SKM-1 treated with dmso at 0.1 percent for 144 hours (cell line): ENCODE results near the gene RALGAPB.
"Not testable (repeated sequence)": the region's sequence is repeated elsewhere in the genome, so short reads cannot be mapped to it uniquely, and the experiment has no call there.

ENCODE experiments used
- DNase-seq: peaks from one replicate; lab custom pipeline; 2025; ENCODE audit not compliant: unreplicated experiment; lab: John Stamatoyannopoulos, UW

RALGAPB gene

GRCh38 chr20:38581013-38581412 lies 108.4 kb downstream of the RALGAPB start, which contains the start of gene ADIG:
TSS of gene ADIG (plus strand) at chr20:38581197. CDS start at chr20:38581251, 54 bp downstream.
- no peak for DNase-seq

- DNase-seq: no peak
Measured at GRCh38 chr20:38581830-38582358, 109.3 kb downstream of the RALGAPB start.

- DNase-seq: no peak
Measured at GRCh38 chr20:38583306-38583705, 110.7 kb downstream of the RALGAPB start.

- no peak for DNase-seq
Measured at GRCh38 chr20:38584099-38584763, 111.6 kb downstream of the RALGAPB start.

GRCh38 chr20:38585404-38586180 lies 112.9 kb downstream of the RALGAPB start:
- no peak for DNase-seq

GRCh38 chr20:38586181-38586525 lies 113.5 kb downstream of the RALGAPB start:
- DNase-seq: no peak

- DNase-seq: no peak
Measured at GRCh38 chr20:38588303-38588702, 115.7 kb downstream of the RALGAPB start.

GRCh38 chr20:38589351-38589750 lies 116.7 kb downstream of the RALGAPB start:
- DNase-seq: no peak

- DNase-seq: no peak
Measured at GRCh38 chr20:38589967-38590675, 117.5 kb downstream of the RALGAPB start.

- DNase-seq: no peak
Measured at GRCh38 chr20:38590676-38591473, 118.2 kb downstream of the RALGAPB start.

GRCh38 chr20:38591474-38592410 lies 119.1 kb downstream of the RALGAPB start:
- no peak for DNase-seq

GRCh38 chr20:38592411-38592790 lies 119.8 kb downstream of the RALGAPB start:
- not testable (repeated sequence) for DNase-seq

GRCh38 chr20:38594281-38594680 lies 121.6 kb downstream of the RALGAPB start:
- not testable (repeated sequence) for DNase-seq

- not testable (repeated sequence) for DNase-seq
Measured at GRCh38 chr20:38595886-38596285, 123.2 kb downstream of the RALGAPB start.

- no peak for DNase-seq
Measured at GRCh38 chr20:38599410-38599882, 126.8 kb downstream of the RALGAPB start.

- DNase-seq: no peak
Measured at GRCh38 chr20:38600057-38600456, 127.4 kb downstream of the RALGAPB start.

GRCh38 chr20:38601216-38602184 lies 128.9 kb downstream of the RALGAPB start, which contains the start of gene ARHGAP40:
TSS of gene ARHGAP40 (plus strand) at chr20:38601809.
- no peak for DNase-seq

GRCh38 chr20:38602185-38602581 lies 129.5 kb downstream of the RALGAPB start:
- no peak for DNase-seq
